A549 (cell line): Measurements from ENCODE around the gene RPL28. TPM values are rescaled to one million over a fixed set of nuclear protein-coding genes. Genes with fewer than 3 reads are reported as not detected.

ENCODE experiments used
- ATAC-seq, 2 experiments: fragments of 200-7000 bp in 1 of 2; fragments of >200 bp in 1 of 2; cut with Nextera tagmentation in 1 of 2; cut with Tn5 transposase in 1 of 2; 3 replicates each; pipeline versions ENCODE4 v1.8.0 to v1.9.1; 2018 to 2020; ENCODE audit warnings: mild to moderate bottlenecking in 1 of 2, moderate library complexity in 1 of 2
- CTCF ChIA-PET: fragments of 300-600 bp; sonication (Branson Sonifier 250); formaldehyde crosslinking; extraction: SDS; loops from one replicate; lab custom pipeline; 2021; ENCODE audit warnings: antibody characterized with exemption, inconsistent platforms; lab: Yijun Ruan, JAX
- POLR2A ChIA-PET: fragments of 350-600 bp; formaldehyde crosslinking; extraction: SDS; loops from one replicate; lab custom pipeline; 2021; ENCODE audit warnings: antibody characterized with exemption, inconsistent platforms; lab: Yijun Ruan, JAX
- DNase-seq, 2 experiments: peaks; one replicate each; pipeline versions ENCODE4 v3.0.0 to v3.0.0-alpha.2; 2011 to 2016; ENCODE audit warnings: low read depth in 1 of 2, low spot score in 1 of 2
- FAIRE-seq: peaks from 2 replicates; lab custom pipeline; 2011; peaks lifted over from hg19 to GRCh38; lab: Jason Lieb, UNC
- H3K27ac ChIP-seq, 2 experiments: fragments of >200 bp; sonication (Bioruptor Twin); formaldehyde crosslinking; 3 replicates each; pipeline ENCODE4 v1.5.1; 2016 to 2017
- H3K4me1 ChIP-seq: fragments of >200 bp; sonication (Bioruptor Twin); formaldehyde crosslinking; 3 replicates; pipeline ENCODE4 v1.6.1; 2016
- H3K4me2 ChIP-seq: fragments of >200 bp; sonication (Bioruptor Twin); formaldehyde crosslinking; 3 replicates; pipeline ENCODE4 v1.6.1; 2016
- H3K4me3 ChIP-seq: fragments of >200 bp; sonication (Bioruptor Twin); formaldehyde crosslinking; 3 replicates; pipeline ENCODE4 v1.5.1; 2016
- H3K9me3 ChIP-seq: fragments of >200 bp; sonication (Bioruptor Twin); formaldehyde crosslinking; 3 replicates; pipeline ENCODE4 v1.6.1; 2016
- BHLHE40 ChIP-seq: IDR thresholded peaks from 2 replicates; pipeline ENCODE4 v1.6.1; 2012; ENCODE audit warnings: low read depth, low read length, inconsistent platforms
- CBX8 ChIP-seq: fragments of 200-600 bp; sonication (generic); IDR thresholded peaks from 2 replicates; pipeline ENCODE4 v1.6.1; 2016
- CEBPB ChIP-seq, 2 experiments: fragments of >200 bp in 1 of 2; sonication (Bioruptor Twin) in 1 of 2; formaldehyde crosslinking in 1 of 2; IDR thresholded peaks; 2 replicates each; pipeline ENCODE4 v1.6.1; 2012 to 2016
- CTCF ChIP-seq: fragments of >200 bp; sonication (Bioruptor Twin); formaldehyde crosslinking; IDR thresholded peaks from 3 replicates; pipeline ENCODE4 v1.5.1; 2016
- EHF ChIP-seq: fragments of 250-450 bp; sonication (Bioruptor Pico); IDR thresholded peaks from 2 replicates; pipeline ENCODE4 v1.5.0; 2020; ENCODE audit warnings: mild to moderate bottlenecking
- EP300 ChIP-seq, 2 experiments: fragments of >200 bp; sonication (Bioruptor Twin); formaldehyde crosslinking; IDR thresholded peaks; 2 replicates in 1 of 2; 3 replicates in 1 of 2; pipeline ENCODE4 v1.6.1; 2016 to 2017
- GATA3 ChIP-seq: IDR thresholded peaks from 2 replicates; pipeline ENCODE4 v1.6.1; 2012; ENCODE audit warnings: borderline replicate concordance
- HDAC2 ChIP-seq: fragments of 200-600 bp; sonication (generic); IDR thresholded peaks from 2 replicates; pipeline ENCODE4 v1.6.1; 2016
- HEYL ChIP-seq: fragments of 250-450 bp; sonication (Bioruptor Pico); IDR thresholded peaks from 2 replicates; pipeline ENCODE4 v1.8.0; 2021; ENCODE audit warnings: mild to moderate bottlenecking, moderate library complexity
- JUNB ChIP-seq: fragments of >200 bp; sonication (Bioruptor Twin); formaldehyde crosslinking; IDR thresholded peaks from 2 replicates; pipeline ENCODE4 v1.6.1; 2016
- KDM5A ChIP-seq: fragments of 200-600 bp; sonication (generic); IDR thresholded peaks from 2 replicates; pipeline ENCODE4 v1.6.1; 2016; ENCODE audit warnings: antibody characterized with exemption, mild to moderate bottlenecking
- MAX ChIP-seq: IDR thresholded peaks from 2 replicates; pipeline ENCODE4 v1.6.1; 2012
- MAZ ChIP-seq: fragments of 150-350 bp; IDR thresholded peaks from 2 replicates; pipeline ENCODE4 v1.6.1; 2014; ENCODE audit warnings: antibody characterized with exemption, low read depth, low read length, borderline replicate concordance
- NPAS2 ChIP-seq: fragments of 250-450 bp; sonication (Bioruptor Pico); IDR thresholded peaks from 2 replicates; pipeline ENCODE4 v1.8.0; 2022; ENCODE audit warnings: mild to moderate bottlenecking, moderate library complexity, borderline replicate concordance
- POLR2A ChIP-seq: IDR thresholded peaks from 2 replicates; pipeline ENCODE4 v1.6.1; 2012; ENCODE audit warnings: mild to moderate bottlenecking, low read length
- RARB ChIP-seq: fragments of 250-450 bp; sonication (Bioruptor Pico); IDR thresholded peaks from 2 replicates; pipeline ENCODE4 v1.8.0; 2021; ENCODE audit warnings: mild to moderate bottlenecking, moderate library complexity
- RFX5 ChIP-seq: fragments of 450-650 bp; IDR thresholded peaks from 2 replicates; pipeline ENCODE4 v1.7.1; 2014; ENCODE audit warnings: antibody characterized with exemption, mild to moderate bottlenecking, moderate library complexity
- SMC3 ChIP-seq: fragments of >200 bp; sonication (Bioruptor Twin); formaldehyde crosslinking; IDR thresholded peaks from 3 replicates; pipeline ENCODE4 v1.6.1; 2018; ENCODE audit warnings: inconsistent platforms
- TP53 ChIP-seq: fragments of 250-450 bp; sonication (Bioruptor Pico); IDR thresholded peaks from 2 replicates; pipeline ENCODE4 v1.5.0; 2021; ENCODE audit warnings: mild to moderate bottlenecking, moderate library complexity
- USF2 ChIP-seq: fragments of 450-650 bp; IDR thresholded peaks from 2 replicates; pipeline ENCODE4 v1.6.1; 2014; ENCODE audit warnings: antibody characterized with exemption
- WGBS: methylation state at CpG from one replicate; pipeline ENCODE4 v1.1.6; 2017; ENCODE audit errors: missing lambda C conversion rate; 5-methylcytosine and 5-hydroxymethylcytosine counted together
- polyA plus RNA-seq, 4 experiments: library from polyadenylated mRNA; depleted of rRNA in 3 of 4; stranded (reverse); fragments of >200 nt; fragmentation: RNase III in 1 of 4; extraction: RNeasy Plus Mini Kit Qiagen cat#74134 plus additional on column Dnase treatment in 1 of 4; gene quantifications; 2 replicates in 3 of 4; 3 replicates in 1 of 4; pipeline ENCODE4 v1.2.3, GENCODE V29; 2011 to 2017
- TF ChIP-seq, protein P1 (sequence below): fragments of 150-350 bp; IDR thresholded peaks from 2 replicates; pipeline ENCODE4 v1.6.1; 2014; ENCODE audit warnings: low read depth, mild to moderate bottlenecking, low read length
- TF ChIP-seq, protein P2 (sequence below): fragments of >200 bp; sonication (Bioruptor Twin); formaldehyde crosslinking; IDR thresholded peaks from 2 replicates; pipeline ENCODE4 v1.6.1; 2016
- TF ChIP-seq, protein P3 (sequence below): fragments of >200 bp; sonication (Bioruptor Twin); formaldehyde crosslinking; IDR thresholded peaks from 3 replicates; pipeline ENCODE4 v1.6.1; 2016

Gene RPL28
- polyA plus RNA-seq, 2 of the 4 experiments (the other 2 are of a cell fraction), result 329 to 2,037 TPM

DNA sequence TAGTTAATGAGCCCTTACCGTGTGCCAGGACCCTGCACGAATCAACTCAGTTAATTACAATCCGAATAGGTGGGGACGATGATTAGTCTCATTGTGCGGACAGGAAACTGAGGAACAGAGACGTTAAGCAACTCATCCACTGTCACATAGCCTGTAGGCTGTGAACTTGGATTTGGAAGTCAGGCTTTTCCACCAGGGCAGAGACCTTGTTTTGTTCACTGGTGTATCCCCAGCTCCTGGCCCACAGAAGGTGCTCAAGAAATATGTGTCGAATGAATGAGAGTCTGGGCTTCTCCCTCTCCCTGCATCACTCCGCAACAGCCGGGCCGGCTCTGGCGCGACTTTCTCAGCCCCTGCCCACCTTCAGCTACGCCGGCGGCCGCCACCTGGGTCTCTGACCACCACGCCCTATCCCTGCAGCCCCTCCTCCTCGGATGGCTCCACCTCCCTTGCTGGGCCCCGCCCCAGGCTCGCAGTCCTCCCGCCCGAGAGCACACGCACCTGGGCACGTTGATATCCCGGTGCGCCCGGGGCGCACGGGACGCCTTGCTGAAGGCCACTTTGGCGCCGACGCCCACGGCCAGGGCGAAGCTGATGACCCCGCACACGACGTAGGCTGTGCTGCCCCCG, 56.1 kb downstream of the RPL28 start (continued):
- TF ChIP-seq, protein P1, sequence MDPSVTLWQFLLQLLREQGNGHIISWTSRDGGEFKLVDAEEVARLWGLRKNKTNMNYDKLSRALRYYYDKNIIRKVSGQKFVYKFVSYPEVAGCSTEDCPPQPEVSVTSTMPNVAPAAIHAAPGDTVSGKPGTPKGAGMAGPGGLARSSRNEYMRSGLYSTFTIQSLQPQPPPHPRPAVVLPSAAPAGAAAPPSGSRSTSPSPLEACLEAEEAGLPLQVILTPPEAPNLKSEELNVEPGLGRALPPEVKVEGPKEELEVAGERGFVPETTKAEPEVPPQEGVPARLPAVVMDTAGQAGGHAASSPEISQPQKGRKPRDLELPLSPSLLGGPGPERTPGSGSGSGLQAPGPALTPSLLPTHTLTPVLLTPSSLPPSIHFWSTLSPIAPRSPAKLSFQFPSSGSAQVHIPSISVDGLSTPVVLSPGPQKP, result no peak
- TF ChIP-seq CTCF, result no peak
- no peak for TF ChIP-seq RARB (CRISPR knock-in tag)
- no peak for TF ChIP-seq GATA3
- no peak for TF ChIP-seq SMC3
- TF ChIP-seq TP53 (CRISPR knock-in tag), result no peak
- no peak for TF ChIP-seq HDAC2
- TF ChIP-seq NPAS2, result no peak
- TF ChIP-seq CBX8, result no peak

- POLR2A ChIA-PET, result interaction anchor here (0.6 to 1.2 kb wide), 3 partner anchors 34 to 35 kb away, joined by 3 to 6 read pairs (median 4); no protein-coding TSS in a partner anchor
- Histone ChIP-seq H3K27ac (no peak overlapping the region), H3K4me2 (peak overlapping the region; percentile 89)
- ATAC-seq, result peak in 1 of 2 experiments; percentile 25; a peak in 1 of 6 replicates
- TF ChIP-seq TP53 (CRISPR knock-in tag) (no peak), GATA3 (no peak), RFX5 (no peak), USF2 (no peak), SMC3 (no peak), JUNB (no peak), RARB (CRISPR knock-in tag) (no peak), POLR2A (no peak), EHF (CRISPR knock-in tag) (no peak), CEBPB (IDR thresholded peaks at IDR 0.05) (no peak), HDAC2 (no peak), NPAS2 (no peak), MAZ (no peak), EP300 (IDR thresholded peaks at IDR 0.05) (no peak), MAX (no peak), BHLHE40 (no peak), HEYL (no peak), KDM5A (no peak)
- TF ChIP-seq, protein P2, sequence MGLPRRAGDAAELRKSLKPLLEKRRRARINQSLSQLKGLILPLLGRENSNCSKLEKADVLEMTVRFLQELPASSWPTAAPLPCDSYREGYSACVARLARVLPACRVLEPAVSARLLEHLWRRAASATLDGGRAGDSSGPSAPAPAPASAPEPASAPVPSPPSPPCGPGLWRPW, result no peak
- TF ChIP-seq, protein P3, sequence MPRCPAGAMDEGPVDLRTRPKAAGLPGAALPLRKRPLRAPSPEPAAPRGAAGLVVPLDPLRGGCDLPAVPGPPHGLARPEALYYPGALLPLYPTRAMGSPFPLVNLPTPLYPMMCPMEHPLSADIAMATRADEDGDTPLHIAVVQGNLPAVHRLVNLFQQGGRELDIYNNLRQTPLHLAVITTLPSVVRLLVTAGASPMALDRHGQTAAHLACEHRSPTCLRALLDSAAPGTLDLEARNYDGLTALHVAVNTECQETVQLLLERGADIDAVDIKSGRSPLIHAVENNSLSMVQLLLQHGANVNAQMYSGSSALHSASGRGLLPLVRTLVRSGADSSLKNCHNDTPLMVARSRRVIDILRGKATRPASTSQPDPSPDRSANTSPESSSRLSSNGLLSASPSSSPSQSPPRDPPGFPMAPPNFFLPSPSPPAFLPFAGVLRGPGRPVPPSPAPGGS, result no peak
- TF ChIP-seq, all 56 proteins: peak for 0
- Histone ChIP-seq H3K9me3 (no peaks in the 10 kb centered on the region), H3K4me3 (peak overlapping the region; percentile 35; the same call in 2 of the 3 replicates), H3K4me1 (peaks cover 20% of the 10 kb centered on the region)
- FAIRE-seq (no peak), DNase-seq (no peak)
- CTCF ChIA-PET, result interaction anchor here (1.0 to 2.6 kb wide), 7 partner anchors 11 to 301 kb away, joined by 3 to 11 read pairs (median 4); partner anchors contain the start of gene KMT5C
- WGBS, result 2% methylated on average over 10 of the region's 72 CpGs
Measured at GRCh38 chr19:55442372-55442961, 56.7 kb downstream of the RPL28 start.
